ENCODE measurements around the gene ARID2. TPM values are rescaled to one million over a fixed set of nuclear protein-coding genes. Genes with fewer than 3 reads are reported as not detected.

ARID2 gene
- total RNA-seq, 1 donor from 2014 or later = 45.5 TPM

DNA sequence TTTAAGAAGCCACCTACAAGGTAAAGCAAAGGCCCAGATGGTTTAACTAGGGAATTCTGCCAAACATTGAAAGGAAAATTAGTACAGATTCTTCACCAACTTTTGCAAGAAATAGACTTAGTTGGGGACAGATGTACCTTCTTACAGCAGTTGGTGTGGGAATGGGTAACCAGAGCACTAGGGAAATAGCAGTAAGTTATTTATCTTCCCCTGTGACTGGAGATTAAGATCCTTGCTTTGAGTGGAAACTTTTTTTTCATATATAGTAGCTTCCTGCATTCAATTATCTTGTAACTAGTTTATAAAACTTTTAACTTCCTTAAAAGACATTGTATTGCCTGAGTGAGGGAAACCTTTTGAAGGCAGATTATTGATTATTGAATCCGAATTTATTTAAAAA lies 44.2 kb downstream of the ARID2 start:
- peaks cover 2% of the 10 kb centered on the region for H3K36me3 Mint-ChIP-seq (ENCODE audit: unreplicated experiment)
- DNase-seq = no peak
- peaks cover 6% of the 10 kb centered on the region for H3K9me3 Mint-ChIP-seq (ENCODE audit: unreplicated experiment)
- H3K27me3 Mint-ChIP-seq (ENCODE audit: unreplicated experiment) = no peaks in the 10 kb centered on the region
- no peak overlapping the region for H3K4me3 Mint-ChIP-seq (ENCODE audit: unreplicated experiment)
- H3K27ac Mint-ChIP-seq (ENCODE audit: unreplicated experiment) = no peak overlapping the region
- TF ChIP-seq CTCF (IDR thresholded peaks at IDR 0.05; ENCODE audit: partially characterized antibody, unreplicated experiment) = no peak
- H3K4me1 Mint-ChIP-seq (ENCODE audit: low read depth, unreplicated experiment) = peaks cover 14% of the 10 kb centered on the region

GRCh38 chr12:45774508-45775162 lies 45.1 kb downstream of the ARID2 start:
- Mint-ChIP-seq H3K27me3 (ENCODE audit: unreplicated experiment) (no peaks in the 10 kb centered on the region), H3K4me3 (ENCODE audit: unreplicated experiment) (no peak overlapping the region), H3K36me3 (ENCODE audit: unreplicated experiment) (no peaks in the 10 kb centered on the region), H3K27ac (ENCODE audit: unreplicated experiment) (no peak overlapping the region), H3K4me1 (ENCODE audit: low read depth, unreplicated experiment) (peaks cover 14% of the 10 kb centered on the region), H3K9me3 (ENCODE audit: unreplicated experiment) (peaks cover 4% of the 10 kb centered on the region)
- TF ChIP-seq CTCF (IDR thresholded peaks at IDR 0.05; ENCODE audit: partially characterized antibody, unreplicated experiment) = no peak
- DNase-seq = no peak

DNA sequence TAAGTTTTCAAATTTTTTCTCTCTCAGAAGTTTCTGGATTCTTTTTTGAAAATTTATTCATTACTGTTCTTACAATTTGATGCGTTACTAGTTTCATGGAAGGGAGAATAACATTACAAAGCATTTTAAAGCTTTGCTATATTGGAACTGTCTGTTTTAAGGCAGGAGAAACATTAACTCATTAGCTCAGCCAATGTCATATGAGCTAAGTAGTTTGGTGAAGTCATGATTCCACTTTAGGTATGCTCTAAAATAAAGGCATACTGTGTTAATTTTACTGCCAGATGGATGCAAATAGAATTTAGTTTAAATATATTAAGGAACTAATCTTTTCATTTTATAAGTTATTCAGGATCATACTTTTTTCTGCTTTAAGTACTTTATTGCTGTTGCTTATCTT lies 46.0 kb downstream of the ARID2 start:
- no peak for TF ChIP-seq CTCF (IDR thresholded peaks at IDR 0.05; ENCODE audit: partially characterized antibody, unreplicated experiment)
- Mint-ChIP-seq H3K4me1 (ENCODE audit: low read depth, unreplicated experiment) (peaks cover 14% of the 10 kb centered on the region), H3K9me3 (ENCODE audit: unreplicated experiment) (peaks cover 3% of the 10 kb centered on the region), H3K36me3 (ENCODE audit: unreplicated experiment) (no peaks in the 10 kb centered on the region), H3K27ac (ENCODE audit: unreplicated experiment) (no peak overlapping the region), H3K27me3 (ENCODE audit: unreplicated experiment) (no peaks in the 10 kb centered on the region), H3K4me3 (ENCODE audit: unreplicated experiment) (no peak overlapping the region)
- no peak for DNase-seq

DNA sequence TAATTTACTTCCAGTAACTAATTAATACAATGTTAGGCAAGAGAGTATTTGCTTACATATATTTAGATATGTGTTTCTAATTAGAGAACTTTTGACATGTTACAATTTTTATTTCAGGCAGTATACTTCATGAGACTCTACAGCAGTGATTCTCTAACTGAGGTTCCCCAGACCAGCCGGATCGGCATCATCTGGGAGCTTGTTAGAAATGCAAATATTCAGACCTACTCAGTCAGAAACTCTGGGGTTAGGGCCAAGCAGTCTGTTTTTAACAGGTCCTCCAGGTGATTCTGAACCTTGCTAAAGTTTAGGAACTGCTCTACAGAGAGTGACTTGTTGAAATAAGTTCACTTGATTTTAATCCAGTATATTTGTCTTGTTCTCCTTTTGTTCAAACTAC lies 46.5 kb downstream of the ARID2 start:
- DNase-seq = no peak
- H3K4me3 Mint-ChIP-seq (ENCODE audit: unreplicated experiment) = no peak overlapping the region
- H3K9me3 Mint-ChIP-seq (ENCODE audit: unreplicated experiment) = peaks cover 3% of the 10 kb centered on the region
- no peak for TF ChIP-seq CTCF (IDR thresholded peaks at IDR 0.05; ENCODE audit: partially characterized antibody, unreplicated experiment)
- H3K27me3 Mint-ChIP-seq (ENCODE audit: unreplicated experiment) = no peaks in the 10 kb centered on the region
- H3K36me3 Mint-ChIP-seq (ENCODE audit: unreplicated experiment) = no peaks in the 10 kb centered on the region
- no peak overlapping the region for H3K27ac Mint-ChIP-seq (ENCODE audit: unreplicated experiment)
- H3K4me1 Mint-ChIP-seq (ENCODE audit: low read depth, unreplicated experiment) = peaks cover 14% of the 10 kb centered on the region

- no peaks in the 10 kb centered on the region for H3K27me3 Mint-ChIP-seq (ENCODE audit: unreplicated experiment)
- no peaks in the 10 kb centered on the region for H3K36me3 Mint-ChIP-seq (ENCODE audit: unreplicated experiment)
- H3K4me1 Mint-ChIP-seq (ENCODE audit: low read depth, unreplicated experiment) = peaks cover 5% of the 10 kb centered on the region
- H3K27ac Mint-ChIP-seq (ENCODE audit: unreplicated experiment) = no peak overlapping the region
- no peak for DNase-seq
- no peak overlapping the region for H3K4me3 Mint-ChIP-seq (ENCODE audit: unreplicated experiment)
- TF ChIP-seq CTCF (IDR thresholded peaks at IDR 0.05; ENCODE audit: partially characterized antibody, unreplicated experiment) = no peak
- H3K9me3 Mint-ChIP-seq (ENCODE audit: unreplicated experiment) = no peaks in the 10 kb centered on the region
Measured at GRCh38 chr12:45779936-45780335, 50.4 kb downstream of the ARID2 start.

Data from glutamatergic neuron (in vitro differentiated cells).